ENCODE results near the gene HK2.
"Not testable (repeated sequence)": the region's sequence is repeated elsewhere in the genome, so short reads cannot be mapped to it uniquely, and the experiment has no call there.

Gene HK2

DNA sequence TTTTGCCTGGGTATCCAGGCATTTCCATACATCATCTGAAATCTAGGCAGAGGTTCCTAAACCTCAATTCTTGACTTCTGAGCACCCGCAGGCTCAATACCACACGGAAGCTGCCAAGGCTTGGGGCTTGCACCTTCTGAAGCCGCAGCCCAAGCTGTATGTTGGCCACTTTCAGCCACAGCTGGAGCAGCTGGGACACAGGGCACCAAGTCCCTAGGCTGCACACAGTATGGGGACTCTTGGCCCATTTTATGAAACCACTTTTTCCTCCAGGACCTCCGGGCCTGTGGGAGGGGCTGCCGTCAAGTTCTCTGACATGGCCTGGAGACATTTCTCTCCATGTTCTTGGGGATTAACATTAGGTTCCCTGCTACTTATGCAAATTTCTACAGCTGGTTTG, 72.5 kb downstream of the HK2 start:
- DNase-seq: no peak

DNA sequence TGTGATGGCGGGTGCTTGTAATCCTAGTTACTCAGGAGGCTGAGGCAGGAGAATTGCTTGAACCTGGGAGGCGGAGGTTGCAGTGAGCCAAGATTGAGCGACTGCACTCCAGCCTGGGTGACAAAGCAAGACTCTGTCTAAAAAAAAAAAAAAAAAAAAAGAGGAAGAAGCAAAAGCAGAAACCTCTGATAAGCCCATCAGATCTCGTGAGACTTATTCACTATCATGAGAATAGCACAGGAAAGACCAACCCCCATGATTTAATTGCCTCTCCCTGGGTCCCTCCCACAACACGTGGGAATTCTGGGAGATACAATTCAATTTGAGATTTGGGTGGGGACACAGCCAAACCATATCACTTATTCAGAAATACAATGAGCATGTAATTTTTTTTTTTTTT, 73.6 kb downstream of the HK2 start:
- not testable (repeated sequence) for DNase-seq

DNA sequence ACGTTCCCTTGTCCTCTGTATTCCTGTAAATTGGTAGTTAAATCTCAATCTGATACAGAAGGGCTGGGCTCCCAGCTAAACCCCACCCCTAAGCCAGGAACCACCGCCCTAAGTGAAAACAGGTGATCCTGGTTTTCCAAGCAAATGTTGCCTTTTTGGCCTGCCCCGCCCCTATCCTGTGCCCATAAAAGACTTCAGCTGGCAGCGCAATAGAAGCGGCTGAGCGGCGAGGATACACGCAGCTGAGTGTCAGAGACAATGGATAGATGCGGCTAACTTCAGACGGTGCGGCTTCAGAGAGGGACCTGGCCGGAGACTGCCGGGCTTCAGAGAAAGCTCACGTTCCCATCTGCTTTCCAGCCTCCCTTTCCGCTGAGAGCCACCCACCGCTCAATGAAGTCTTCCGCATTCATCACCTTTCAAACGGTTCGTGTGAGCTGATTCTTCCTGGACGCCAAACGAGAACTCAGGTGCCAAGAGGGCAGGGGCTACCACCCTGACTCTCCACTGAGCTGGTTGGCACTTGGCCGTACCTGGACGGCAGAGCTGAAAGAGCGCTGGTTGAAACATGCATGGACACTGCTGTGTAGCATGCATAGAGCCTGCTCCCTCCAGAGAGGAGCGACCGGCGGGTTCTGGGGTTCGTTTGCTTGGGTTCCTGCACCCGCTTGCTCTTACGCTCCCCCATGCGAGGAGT, 75.0 kb downstream of the HK2 start:
- DNase-seq: peak; percentile 14

DNA sequence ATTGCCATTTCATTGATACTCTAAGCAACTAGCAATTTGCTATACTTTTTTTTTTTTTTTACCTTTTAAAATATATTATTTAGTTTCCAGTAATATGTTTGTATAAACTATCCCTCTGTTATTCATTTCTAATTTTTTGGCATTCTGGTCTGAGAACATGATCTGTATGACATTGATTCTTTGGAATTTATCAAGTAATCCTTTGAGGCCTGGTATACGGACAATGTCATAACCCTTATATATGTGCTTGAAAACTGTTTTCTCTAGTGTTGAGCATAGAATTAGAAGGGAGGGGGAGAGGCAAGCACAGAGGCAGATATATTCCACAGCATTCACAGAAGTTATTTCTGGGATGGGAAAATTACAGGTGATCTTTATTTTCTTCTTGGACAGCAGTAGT, 76.3 kb downstream of the HK2 start:
- DNase-seq: no peak

DNA sequence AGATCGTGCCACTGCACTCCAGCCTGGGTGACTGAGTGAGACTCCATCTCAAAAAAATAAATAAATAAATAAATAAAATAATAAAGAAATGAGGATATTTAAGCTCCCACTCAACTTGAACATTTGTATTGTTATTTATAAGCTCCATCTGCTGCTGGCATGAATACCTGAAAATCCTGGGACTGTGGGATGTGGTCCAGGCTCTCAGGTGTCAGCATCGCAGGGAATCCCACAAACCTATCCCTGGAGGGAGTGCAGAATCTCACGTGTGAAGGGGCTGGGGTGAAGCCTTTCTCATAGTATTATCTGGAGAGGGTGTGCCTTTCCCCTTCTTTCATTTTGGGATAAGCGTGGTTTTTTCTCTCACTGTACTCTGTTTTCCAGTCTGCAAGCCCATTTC, 77.1 kb downstream of the HK2 start:
- no peak for DNase-seq

DNA sequence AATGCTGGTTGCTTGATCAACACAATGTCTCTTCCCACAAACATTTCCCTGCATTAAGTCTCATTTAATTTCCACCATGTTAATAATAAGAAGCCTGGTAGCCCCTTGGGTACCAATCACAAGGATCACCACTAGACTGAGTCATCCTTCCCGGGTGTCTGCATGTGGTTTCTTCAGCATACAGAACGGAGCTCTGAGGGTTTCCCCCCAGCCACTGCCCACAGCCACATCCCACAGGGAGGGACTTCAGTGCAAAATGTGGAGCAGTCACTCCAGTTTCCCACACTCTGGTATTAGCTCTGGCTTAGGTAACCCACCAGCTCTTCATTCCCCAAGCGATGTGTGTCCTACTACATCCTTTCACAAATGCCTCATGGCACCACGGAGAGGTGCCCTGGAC, 81.8 kb downstream of the HK2 start:
- no peak for DNase-seq

DNA sequence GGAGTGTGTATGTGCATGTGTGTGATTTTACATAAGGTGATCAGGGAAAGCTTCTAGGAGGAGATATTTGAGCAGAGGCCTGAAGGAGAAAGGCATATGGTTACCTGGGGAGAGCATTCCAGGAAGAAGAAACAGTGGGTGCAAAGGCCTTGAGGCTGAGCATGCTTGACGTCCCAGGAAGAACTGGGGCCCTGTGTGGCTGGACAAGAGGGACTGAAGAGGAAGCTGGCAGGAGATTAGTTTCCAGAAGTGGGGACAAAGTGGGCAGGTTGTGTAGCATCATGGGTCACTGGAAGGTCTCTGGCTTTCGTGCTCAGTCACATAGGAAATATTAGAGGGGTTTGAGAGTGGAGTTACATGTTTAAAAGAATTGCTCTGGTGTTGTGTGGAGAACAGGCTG, 82.5 kb downstream of the HK2 start:
- no peak for DNase-seq

DNA sequence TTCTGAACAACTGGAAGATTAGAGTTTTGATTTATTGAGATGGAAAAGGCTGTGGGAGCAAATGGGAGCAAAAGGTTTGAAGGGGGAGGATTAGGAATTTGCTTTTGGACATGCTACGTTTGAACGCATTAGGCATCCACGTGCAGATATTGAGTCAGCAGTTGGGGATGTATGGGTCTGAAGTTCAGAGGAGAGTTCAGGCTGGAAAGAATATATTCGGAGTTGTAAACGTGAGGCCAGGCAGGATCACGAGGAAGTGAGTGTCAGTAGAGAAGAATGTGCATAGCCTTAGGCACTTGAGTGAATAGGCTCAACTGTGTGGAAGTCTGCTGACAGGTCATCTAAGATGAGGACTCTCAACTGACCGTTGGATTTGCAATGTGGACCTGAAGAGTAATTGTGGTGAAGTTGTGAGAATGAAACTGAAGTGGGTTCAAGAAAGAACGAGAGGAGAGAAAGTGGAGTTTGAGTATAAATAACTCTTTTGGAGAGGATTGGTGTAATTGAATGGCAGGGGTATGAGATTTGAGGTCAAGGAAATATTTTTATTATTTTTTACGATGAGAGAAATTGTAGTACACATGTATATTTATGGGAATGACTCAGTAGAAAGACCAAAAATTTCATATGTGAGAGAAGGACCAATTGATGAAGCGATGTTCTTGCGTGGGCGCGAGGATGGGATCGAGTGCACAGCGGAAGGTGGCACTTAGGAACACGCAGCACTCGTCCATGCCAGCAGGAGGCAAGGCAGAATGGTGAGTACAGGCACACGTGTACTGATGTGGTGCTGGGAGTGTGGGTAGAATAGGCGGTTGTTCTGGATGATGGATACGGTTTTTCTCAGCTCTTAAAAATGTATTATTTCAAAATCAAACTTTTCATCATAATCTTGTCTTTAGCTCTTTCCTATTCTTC, 84.0 kb downstream of the HK2 start:
- DNase-seq: no peak

DNA sequence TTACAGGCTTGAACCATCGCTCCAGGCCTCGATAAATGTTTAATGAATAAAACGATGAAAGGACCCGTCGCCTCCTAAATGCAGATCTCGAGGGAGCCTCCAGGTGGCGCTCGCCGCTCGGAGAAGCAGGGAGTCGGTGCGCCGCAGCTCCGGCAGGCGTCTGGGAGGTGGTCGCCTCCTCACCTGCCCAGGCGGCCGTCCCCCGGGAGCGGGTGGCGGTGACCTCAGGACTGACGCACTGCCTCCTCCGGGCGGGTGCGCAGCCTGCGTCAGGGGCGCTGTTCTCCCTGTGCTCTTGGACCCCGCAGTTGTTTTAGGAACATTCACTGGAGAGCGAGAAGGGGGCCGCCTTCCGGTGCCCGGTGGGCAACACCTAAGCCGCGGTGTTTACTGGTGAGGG, 85.9 kb downstream of the HK2 start:
- peak; percentile 79 for DNase-seq

DNA sequence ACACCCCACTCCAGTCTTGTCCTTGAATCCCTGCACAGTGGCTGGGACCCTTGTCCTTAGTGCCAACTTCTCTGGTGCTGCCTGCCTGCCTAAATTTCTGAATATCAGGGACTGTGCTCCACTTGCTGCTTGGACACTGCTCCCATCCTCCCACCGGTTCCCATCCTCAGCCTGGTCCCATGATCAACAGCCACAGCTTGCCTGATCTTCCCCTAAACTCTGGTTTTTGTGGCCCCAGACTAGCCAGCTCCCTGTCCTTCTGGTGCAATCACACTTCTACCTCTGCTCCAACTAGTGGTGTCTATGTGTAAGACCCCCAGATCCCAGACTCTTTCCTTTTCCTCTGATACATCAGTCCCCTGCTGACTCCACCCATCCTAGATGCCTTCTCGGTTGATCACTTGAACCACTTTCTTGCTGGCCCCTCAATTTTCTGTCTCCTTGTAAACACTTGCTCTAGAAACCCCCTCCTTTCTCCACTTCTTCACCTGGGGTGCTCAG, 87.4 kb downstream of the HK2 start:
- DNase-seq: no peak

DNA sequence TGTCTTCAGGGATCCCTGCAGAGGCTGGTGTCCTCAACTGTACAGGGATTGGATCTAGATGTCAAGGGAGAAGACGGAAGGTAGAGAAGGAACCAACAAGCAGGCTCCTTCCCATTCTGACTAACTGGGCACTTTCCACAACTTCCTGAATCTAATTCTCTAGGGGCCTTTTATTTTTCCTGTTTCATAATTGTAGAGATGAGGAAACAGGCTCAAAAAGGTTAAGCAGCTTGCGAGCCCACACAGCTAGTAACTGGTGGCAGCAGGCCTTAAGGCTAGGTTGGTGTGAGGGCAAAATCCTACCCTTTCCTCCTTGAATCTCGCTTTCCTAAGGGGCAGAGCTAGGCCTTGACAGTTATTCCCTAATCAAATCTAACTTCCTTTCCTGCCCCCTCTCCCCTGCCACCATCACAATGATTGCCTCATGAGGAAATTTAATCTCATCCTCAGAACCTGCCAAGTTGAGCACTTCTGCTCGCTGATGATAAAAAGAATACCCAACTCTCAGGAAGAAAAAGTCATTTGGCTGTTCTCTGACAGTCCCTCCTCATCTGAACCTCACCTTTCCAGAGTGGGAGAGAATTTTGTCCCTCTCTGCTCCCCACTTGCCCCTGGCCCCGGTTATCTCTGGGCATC, 88.8 kb downstream of the HK2 start:
- no peak for DNase-seq

DNA sequence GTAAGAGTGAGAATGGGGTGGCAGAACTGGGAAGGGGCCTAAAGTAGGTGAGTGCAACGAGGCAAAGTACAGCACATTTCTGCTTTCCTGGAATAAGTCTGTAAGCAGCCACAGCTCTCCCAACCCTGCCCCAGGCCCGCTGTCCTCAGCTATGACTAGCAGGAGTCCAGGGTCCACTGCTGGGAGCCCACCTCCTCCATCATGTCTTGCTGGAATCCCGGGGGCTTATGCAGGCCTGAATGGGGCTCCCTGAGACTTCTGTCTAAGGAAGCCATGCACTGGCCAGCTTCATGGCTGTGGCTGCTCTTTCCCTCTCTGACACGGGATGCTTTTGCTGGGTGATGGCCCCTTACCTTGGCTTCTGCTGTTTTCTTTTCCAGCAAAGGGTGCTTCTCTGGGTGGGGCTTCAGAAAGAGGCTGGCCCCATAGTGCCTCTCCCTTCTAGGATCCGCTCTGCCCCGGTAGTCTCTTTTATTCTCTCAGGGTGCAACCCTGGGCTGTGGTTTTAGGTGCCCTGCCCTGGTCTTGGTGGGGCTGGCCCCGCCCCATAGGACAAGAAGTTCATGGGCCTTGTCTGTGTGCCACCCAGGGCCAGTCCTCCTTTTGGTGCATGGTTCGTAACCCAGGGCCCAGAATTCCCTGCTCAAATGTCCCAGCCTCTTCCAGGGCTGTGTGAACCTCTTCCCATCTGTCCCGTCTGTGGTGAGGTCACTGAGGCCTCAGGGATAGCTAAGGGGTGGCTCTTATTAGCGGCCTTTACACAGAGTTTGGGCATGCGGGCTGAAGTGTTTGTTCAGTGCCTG, 90.7 kb downstream of the HK2 start:
- DNase-seq: no peak

DNA sequence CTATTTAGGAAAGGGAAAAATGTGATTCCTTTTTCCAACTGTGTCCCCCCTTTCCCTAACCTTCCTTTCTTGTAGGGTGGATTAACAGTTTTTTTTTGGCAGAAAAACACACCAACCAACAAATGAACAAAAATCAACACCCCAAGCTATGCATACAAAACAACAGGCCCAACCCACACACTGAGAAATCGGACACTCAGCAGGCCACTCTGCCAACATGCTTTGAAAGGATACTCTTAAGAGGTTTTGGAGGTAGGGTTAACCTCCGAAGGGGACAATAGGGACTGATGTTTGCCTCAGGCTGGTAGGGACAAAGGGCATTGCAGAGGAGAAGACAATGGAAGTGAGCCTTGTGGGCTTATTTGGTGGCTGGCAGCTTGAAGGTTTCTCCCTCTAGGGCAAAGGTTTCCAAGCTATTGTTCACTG, 91.4 kb downstream of the HK2 start:
- DNase-seq: peak; percentile 45

DNA sequence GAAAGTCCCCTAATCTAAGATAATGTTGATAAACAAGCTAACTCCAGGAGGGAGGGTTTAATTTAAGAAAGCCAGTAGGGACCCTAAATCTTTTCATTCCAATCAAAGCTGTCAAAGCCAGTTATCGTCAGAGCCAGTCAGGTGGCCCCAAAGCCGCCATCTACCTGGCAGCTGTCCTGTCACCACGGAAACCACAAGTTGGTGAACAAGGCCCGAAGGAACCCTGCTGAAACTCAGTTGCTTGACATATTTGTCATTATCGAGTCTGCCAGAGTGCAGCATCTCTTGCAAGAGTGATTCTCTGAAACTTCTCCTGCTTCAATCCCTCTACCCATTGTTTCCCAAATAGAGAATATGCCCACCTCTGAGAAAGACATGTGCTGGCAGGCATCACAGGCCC, 93.7 kb downstream of the HK2 start:
- peak; percentile 7 for DNase-seq

DNA sequence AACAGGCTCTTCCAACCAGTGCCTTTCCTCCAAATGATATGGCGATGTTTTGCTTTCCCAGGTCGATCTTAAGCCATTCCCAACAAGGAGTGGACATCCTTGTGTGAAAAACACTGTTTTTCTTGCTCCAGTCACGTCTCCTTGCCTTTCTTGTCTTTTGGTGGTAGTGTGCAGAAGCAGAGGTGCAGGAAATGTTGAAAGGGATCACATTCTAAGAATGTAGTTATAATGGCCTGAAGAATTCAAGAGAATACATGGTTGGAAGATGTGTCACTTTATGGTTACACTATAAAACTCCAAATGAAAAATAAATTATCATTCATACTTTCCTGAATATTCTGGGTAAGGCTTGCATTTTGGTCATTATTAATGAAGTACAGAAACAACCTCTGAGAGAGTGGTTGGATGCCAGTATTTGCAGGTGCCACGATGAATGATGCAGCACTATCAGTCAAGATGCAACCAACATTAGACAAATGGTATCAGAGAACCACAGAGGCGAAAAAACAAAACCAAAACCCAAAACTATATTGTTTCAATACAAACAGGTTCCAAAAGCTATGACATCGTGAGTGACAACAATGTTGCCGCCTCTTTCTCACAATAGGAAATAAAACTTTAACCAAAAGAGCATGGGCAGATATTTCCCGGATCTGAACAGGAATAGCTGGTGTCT, 97.0 kb downstream of the HK2 start:
- no peak for DNase-seq

DNA sequence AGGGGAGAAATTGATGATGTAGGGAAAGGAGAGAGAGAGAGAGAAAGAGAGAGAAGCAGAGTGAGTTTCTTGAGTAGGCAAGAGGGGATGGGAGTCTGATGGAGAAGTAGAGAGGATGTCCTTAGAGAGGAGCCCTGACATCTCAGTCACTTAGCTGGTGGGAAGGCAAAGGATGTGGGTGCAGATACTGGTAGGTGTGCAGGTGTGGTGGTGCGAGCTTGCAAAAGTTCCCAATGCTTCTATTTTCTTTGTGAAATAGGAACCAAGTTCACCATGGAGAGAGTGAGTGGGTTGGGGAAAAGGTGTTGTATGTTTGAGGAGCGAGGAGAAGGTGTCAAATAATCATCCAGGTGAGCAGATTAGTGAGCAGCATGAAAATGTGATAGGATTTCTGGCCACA, 98.0 kb downstream of the HK2 start:
- no peak for DNase-seq

DNA sequence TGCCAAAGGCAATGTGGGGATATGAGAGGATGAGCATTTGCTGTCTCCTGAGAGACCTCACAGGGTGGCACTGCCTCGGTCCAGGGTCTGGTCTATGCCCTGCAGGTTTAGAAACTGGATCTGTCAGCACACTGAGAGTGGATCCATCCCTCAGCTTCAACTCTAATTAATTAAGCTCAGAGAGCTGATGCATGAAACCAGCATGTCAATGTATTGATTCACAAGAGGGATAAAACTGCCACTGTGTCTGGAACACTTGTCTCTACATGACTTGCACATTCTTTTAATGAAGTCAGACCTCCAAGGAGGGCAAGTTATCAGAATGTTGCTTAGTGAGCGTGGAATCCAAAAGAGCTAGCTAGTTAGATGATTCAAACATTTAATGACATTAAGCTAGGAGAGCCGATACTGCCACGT, 102.1 kb downstream of the HK2 start:
- DNase-seq: no peak

DNA sequence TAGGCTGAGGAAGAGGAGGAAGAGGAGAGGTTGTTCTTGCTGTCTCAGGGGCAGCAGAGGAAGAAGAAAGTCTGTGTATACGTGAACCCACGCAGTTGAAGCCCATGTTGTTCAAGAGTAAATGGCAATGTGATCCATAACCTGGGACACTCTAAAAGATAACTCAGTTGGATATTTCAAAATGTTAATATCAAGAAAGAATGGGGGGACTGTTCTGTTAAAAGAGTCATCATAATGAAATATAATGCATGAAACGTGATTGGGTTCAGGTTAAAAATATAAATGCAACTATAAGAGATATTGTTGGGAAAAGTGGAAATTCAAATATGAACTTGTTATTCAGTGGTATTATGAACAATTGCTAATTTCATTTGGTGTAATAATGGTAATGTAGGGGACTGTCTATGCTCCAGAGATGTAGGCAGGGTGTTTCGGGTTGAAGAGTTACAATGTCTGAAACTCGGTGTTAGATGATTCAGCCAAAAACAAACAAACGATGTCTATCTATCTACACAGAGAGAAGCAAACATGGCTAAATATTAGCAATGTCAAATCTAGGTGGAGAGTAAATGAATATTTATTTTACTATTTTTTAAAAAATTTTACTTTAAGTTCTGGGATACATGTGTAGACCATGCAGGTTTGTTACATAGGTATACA, 103.4 kb downstream of the HK2 start:
- DNase-seq: no peak

DNA sequence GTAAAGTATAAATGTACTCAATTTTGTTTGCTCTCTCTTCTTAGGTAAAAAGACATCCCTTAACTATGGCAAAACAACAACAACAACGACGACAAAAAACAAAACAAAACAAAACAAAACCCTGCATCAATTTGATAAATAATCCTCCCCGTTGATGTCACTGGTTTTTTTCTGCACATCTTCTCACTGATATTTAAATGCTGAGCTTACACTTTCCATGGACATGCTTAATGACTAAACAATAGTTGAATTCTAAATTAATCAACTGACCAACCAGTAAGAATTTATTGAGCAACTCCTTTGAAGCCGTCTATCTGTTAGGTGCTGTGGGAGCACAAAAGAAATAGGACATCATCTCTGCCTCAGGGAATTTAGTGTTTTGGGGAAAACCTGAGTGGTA, 104.3 kb downstream of the HK2 start:
- DNase-seq: no peak

DNA sequence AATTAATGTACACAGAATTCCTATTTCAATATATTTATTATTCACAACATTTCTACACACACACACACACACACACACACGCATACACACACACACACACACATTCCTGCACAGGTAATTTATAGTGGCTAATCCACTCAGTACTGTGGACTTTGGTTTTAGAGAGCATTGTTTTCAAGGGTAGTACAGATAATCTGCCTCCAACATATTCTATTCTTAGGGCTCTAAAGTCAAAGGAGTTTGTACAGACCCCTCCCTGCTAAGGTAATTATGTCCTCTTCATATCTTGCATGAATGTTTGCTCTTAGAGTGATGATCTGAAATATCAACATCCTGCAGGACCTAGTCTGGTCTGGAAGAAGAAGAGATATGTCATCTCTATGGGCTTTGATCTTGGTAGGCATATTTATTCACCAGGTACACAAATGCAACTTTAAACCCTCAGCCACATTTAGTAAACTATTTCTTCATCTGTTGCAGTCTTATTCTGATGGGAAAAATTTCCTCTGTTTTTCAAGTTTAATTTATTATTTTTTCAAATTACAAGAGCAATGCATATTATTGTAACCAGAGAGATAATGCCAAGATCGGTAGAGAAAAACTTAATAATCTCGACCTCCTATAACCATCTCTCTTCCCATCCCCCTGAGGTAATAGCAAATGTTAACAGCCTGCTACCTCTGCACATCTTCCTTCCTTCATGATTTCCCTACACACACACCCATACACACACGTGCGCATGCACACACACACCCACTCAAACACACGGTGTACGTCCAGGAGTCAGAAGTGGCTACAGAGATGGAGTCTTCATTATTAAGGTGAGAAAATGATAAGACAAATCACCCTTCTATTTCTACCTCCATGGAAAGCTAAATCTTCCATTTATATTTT, 106.2 kb downstream of the HK2 start:
- peak; percentile 11 for DNase-seq

DNA sequence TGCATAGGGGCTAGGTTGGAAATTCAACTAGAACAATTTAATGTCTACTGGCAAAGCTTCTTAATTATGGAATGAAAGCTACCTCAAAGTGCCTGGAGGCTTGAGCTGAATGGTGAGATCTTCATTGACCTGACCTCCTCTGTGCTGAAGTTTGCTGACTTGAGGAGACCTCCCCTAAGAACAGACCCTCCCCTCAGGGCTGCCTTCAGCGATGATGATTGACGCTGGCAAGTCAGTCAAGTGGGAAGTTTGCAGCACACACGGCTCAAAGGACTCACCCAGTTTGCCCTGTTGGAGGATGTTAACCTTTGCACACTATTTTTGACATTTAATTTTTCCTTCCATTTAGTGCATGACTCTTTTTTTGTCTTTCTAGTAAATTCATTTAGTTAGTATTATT, 107.4 kb downstream of the HK2 start:
- DNase-seq: no peak
